Left hindlimb (tissue), 1 donor: Measurements from ENCODE around the gene ATP11B.

Experiments used
- DNase-seq: peaks from one replicate; pipeline ENCODE4 v3.0.0-alpha.2; 2018

Gene ATP11B

DNA sequence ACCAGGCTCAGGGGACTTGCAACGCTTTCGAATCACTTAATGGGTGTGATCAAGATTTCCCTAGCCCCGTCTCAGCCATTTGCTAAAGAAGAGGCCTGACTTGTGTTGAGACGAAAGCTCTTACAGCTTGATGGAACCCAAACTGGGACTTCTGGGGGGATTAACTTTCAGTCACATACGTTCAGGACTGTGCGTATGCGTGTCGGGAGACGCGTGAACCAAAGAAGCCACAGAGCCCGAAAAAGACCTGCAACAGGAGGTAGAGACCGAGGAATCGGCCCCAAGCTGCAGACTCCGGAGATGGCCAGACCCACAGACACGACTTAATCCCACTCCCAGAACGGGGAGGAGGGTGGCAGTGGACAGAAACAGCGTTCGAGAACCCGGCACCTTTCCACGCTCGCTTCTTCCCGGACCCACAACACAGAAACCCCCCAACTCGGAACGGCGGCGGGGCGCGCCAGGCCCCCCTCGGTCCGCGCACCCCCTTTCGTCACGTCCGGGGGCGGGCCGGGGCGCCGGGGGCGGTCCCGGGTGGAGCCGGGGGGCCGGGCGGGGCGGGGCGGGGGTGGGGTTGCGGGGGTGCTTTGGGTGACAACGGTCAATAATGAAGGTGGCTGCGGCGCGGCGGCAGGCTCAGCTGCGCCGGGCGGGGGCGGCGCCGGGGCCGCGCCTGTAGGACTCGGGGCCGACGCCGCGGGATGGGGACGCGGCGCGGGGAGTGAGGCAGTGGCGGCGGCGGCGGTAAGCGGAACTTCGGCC lies at the start of gene ATP11B:
Gene ATP11B, plus strand, starts transcription at position 604 of the 762 bp plus-strand sequence. CDS start 256 bp downstream, outside the sequence.
- DNase-seq, result peak; percentile 89

DNA sequence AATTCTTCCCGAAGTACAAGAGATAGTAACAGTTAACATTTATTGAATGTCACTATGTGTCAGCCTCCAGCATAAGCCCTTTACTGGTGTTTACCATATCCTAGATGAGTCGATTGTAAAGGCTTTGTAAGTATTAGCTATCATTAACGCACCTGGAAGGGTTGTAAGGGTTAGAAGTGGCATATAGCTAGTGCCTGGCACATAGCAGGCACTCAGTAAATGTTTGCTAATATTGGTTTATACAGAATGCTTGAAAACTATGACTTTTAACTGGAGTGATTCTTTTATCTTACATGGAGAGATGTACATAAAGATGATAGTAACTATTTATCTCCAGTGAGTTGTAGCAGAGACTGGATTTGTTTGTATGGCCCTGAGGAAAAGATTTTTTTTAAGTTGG lies 46.3 kb upstream of the ATP11B start:
- no peak for DNase-seq

DNA sequence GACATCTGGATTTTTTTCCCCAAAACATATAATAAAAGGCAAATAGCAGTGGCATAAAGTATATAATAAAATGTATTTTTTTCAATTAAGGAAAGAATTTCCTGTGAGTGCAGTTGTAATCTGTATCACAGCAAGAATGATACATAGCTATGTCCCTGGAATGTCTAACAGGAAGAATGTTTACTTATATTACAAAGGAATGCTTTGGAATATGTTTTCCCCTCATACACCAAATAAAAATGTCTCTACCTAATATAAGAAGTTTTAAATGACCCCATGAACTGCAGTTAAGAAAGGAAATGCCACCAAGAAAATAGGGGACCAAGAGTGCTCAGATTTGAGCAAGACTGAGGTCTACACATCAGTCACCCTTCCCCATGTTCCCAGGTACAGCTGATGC lies 38.0 kb upstream of the ATP11B start:
- DNase-seq, result no peak

DNA sequence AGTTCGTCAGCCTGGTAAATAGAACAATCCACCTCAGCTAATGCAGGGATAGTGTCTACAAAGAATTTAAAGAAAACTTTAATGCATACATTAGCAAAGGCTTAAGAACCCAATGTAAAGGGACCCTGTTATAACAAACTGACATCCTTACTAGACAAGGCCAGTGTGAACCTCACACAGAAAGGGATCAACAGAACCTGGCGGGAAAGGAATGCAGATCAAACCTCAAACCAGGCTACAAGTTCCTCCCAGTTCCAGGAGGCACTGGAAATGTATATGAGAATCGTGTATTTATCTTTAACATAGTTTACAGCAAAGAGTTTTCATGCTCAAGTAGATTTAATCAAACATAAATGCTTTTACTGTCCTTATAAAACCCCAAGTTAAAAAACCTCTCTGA lies 37.6 kb upstream of the ATP11B start:
- DNase-seq, result no peak

DNA sequence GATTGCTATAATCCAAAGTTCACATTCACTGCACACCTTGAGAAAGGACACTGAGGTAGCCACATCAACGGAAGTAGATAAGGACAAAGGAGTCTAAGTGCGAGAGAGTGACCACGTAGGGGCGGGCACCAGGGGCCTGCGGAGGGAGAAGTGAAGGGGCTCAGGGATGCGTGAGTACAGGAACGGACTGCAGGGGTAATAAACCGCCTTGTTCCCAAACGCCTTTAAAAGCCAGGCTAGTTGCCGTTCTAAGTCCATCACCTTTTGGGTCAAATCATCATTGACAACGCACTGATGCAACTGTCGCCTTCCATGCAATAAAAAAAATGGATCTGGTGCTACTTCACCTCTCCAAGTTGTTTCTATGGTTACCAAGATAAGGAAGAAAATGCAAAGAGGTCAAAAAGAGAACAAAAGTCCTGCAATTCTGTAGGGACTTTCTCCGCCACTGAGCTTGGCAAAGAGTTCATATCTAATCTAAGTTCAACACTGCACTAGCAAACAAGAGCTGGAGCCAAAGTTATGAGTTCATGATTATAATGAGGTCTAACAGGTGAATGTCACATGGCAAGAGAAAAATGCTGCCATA lies 32.6 kb upstream of the ATP11B start:
- no peak for DNase-seq

DNA sequence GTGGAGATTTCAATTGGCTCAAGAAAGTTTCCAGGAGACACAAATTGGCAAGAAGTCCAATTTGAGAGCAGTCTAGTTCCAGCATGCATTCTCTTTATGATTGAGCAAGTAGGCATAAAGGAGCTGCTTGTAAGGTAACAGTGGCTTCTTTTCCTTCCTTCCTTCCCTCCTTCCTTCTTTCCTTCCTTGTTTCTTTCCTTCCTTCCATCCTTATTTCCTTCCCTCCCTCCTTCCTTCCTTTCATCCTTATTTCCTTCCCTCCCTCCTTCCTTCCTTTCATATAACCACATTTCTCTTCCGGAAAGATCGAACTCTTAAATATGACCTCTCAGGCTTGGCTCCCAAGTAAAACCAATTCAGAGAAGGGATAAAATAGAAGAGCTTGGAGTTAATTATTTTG lies 29.4 kb upstream of the ATP11B start:
- no peak for DNase-seq

DNA sequence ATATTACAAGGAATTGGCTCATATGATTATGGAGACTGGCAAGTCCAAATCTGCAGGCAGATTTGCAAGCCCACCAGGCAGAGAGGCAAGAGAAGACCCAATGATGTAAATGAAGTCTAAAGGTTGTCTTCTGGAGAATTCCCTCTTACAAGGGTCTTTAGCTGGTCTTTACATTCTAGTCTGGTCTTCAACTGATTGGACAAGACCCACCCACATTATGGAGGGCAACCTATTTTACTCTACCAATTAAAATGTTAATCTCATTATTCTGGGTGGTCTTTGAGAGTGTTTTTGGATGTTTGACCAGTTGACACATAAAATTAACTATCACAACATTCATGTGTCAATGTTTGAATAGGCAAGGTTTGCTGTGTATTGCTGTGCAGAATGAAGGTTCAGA lies 28.0 kb upstream of the ATP11B start:
- DNase-seq, result no peak

DNA sequence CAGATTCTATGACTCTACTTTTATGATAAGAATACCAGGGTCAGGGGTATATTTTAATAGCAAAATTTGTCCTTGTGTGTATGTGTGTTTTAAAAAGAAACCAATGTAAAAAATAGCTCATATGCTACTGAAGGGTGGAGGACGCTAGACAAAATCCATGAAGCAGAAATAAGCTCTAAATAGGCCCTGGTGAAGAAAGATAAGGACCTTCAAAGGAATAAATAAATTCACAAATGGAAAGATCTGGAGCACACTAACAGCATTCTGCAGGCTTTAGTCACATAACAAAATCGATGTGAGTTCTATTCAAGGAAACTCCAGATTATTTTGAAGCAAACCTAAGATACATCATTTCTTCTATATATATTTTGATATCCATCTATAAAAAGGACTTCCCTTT lies 27.2 kb upstream of the ATP11B start:
- DNase-seq, result no peak

DNA sequence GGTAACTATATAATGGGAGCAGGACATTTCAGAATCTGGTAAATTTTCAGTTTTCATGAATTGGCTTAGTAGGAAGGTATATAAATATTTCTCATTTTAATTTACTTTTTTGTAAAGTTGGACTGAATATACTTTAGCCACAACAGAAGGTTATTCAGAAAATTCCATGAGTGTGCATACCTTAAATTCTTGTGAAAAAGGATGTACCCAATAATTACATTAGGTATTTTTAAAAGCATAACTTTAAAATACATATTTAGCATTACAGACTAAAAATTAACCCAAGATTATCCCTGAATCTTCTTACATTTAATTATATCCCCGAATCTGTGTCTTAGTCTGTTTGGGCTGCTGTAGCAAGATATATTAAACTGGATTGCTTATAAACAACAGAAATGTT lies 24.9 kb upstream of the ATP11B start:
- DNase-seq, result no peak

DNA sequence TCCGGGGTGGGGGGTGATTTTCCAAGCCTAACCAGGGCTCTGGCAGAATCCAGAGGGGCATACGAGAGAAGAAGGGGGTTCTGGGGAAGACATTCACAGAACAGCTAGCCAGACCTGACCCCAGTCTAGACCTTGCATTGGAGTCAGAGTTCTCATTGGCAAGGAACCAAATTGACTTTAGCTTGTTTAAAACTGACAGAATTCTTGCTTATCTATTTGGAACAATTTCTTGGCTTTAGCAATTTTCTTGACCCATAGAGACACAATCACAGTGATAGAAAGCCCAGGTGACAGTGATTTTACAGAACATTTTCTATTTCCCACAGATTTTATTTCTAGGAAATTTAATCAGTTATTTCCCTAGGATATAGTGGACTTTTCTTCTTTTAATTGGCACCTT lies 23.6 kb upstream of the ATP11B start:
- no peak for DNase-seq

DNA sequence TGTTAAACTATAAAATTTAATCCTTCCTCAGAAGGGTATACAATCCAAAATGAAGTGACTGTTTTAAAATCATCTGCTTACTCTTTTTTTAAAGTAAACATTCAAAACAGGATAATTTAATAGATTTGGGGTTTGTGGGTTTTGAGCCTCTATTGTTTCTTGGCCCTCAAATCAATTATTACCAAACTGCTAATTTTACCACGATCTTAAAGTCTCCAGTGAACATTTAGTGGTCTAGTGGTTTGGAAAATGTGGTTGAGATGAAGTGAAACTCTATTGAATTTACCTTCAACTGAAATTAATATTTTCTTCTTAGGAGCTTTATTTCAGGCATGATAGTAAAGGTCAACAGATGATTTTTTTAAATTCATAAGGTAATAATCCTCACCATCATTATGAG lies 11.2 kb upstream of the ATP11B start:
- no peak for DNase-seq

DNA sequence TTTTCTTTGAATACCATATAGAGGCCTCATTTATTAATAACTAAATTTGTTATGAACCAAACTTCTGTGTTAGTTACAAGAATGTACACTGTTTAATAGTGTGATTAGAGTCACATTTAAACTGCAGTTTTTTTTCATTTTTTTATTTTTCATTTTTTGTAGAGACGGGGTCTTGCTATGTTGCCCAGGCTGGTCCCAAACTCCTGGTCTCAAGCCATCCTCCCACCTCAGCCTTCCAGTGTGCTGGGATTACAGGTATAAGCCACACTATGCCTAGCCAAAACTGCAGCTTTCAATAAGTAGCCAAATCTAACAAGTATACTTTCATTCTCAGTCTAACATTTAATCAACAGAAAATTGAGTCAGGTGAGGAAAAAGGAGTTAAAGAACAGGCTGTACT lies 10.2 kb upstream of the ATP11B start:
- no peak for DNase-seq

DNA sequence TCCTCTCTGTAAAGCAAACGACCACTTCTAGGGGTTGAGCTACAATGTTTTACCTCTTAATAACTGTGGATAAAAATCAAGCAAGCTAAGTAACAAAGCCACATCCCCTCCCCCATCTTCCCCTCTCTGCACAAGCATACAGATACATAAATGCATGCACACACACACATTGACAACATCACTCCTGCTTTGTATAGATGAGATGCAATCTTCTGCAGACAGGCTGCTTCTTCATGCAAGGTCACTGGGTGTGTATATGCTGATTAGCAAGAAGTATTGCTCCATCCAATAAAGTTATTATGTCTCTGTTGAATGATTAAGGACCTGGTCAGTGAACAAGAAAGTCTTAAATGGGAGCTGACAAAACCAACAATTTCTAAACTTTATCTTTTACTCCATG lies 8.8 kb upstream of the ATP11B start:
- DNase-seq, result no peak

DNA sequence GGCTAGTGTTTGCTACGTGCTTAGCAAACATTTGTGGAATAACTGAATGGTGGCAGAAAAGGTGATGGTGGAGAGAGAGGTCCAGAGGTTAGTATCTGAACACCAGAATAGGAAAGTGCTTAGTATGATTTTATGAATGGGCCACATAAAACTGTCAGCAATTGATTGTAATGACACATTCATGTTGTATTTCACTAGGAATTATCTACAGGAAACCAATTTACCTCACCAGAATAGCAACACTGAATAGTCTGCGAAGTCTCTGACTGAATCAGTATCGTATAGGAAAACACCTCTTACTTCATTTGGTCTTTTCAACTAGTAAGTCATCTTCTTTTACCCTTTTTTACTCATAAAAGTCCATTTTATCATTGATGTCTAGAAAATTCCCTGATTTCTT lies 8.2 kb upstream of the ATP11B start:
- DNase-seq, result no peak

DNA sequence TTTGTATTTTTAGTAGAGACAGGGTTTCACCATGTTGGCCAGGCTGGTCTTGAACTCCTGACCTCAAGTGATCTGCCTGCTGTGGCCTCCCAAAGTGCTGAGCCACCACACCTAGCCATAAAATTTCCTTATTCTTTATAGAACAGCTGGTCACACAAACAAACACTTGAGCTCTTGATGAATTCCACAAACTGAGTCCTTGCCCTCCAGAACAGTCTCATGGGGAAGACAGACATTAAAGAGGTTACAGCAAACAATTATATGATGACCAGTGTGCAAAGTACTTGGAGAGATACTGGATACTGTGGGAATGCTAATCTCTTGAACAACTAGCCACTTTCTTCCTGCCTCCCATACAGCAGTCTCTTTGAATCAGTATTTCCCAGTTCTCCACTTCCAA lies 7.5 kb upstream of the ATP11B start:
- DNase-seq, result no peak

DNA sequence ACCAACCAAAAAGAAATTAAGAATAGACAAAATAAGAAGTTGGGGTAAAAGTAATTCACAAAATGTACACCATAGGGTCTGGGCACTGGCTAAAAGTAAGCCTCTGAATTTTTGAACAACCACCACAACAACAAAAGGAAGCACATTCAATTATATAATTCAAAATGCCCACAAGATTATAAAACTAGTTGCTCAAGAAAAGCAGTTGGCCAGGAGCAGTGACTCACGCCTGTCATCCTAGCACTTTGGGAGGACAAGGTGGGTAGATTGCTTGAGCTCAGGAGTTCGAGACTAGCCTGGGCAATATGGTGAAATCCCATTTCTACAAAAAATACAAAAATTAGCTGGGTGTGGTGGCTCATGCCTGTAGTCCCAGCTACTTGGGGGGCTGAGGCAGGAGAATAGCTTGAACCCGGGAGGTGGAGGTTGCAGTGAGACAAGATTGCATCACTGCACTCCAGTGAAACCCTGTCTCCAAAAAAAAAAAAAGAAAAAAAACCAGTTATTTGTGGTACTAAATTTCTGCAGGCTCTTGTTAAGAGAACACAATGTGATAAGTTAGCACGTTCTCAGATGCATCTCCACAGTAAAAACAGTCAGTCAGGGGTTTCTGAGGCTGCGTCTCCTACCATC lies 6.6 kb upstream of the ATP11B start:
- no peak for DNase-seq

DNA sequence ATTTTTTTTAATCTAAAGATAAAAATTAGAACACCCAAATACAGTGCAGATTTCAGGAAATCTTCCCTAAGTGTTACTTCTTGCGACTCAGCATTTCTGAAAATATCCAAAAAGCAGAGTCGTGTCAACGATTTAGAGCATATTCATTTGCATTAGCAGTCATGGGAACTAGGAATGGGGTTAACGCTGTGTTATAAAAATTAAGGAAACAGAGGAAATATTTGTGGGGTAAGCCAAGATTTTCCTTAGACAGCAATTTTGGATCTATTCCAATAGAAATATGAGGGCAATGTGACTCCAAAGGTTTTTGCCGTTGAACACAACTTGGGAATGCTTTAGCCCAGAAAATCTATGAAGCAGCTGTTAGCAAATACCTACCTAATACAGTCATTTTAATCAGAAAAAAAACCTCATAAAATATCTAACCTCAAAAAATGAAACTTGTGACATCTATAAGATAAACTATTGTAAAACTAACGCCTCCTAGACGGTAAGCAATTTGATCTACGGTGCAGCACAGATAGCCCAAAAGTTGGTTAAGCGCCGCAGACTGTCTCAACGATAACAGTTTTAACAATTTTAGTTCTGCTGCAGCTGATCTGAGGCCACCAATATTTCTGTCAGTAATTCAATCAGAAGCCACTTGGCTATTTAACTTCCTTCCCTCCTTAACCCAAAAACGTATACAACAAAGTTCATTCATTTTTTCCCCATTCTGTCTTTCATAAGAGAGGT lies 5.8 kb upstream of the ATP11B start:
- no peak for DNase-seq

DNA sequence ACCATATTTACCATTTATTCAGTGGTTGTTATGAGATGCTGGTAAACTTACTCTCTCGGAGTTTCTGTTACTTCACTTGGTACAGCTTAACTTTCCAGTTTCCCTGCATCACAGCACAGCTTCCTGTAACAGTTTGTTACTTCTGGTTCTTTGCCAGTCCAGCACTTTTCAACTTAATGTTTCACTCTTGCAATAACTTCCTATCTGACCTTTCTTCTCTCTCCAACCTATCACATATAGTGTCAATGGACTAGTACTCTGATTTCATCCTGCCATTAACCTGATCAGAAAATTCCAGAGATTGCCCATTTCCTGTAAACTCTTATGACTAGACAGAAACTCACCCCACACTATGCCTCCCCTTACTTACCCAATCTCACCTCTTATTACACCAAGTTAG lies 3.9 kb upstream of the ATP11B start:
- no peak for DNase-seq

DNA sequence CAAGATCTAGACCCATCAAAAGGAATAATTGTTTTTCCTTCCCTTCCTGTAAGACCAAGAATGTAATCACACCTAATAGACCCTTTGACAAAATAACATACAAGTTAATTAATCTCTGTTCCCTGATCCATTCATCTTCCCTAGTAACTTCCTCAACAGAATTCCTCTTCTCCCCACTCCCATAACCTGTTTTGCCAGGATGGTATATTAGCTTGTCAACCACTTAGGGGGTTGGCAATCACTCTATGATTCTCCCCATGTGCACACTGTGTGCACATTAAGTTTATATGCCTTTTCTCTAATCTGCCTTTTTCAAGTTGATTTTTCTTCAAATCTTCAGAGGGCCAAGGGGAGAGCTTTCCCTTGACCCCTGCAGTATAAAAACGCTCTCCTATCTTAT lies 2.7 kb upstream of the ATP11B start:
- DNase-seq, result no peak

DNA sequence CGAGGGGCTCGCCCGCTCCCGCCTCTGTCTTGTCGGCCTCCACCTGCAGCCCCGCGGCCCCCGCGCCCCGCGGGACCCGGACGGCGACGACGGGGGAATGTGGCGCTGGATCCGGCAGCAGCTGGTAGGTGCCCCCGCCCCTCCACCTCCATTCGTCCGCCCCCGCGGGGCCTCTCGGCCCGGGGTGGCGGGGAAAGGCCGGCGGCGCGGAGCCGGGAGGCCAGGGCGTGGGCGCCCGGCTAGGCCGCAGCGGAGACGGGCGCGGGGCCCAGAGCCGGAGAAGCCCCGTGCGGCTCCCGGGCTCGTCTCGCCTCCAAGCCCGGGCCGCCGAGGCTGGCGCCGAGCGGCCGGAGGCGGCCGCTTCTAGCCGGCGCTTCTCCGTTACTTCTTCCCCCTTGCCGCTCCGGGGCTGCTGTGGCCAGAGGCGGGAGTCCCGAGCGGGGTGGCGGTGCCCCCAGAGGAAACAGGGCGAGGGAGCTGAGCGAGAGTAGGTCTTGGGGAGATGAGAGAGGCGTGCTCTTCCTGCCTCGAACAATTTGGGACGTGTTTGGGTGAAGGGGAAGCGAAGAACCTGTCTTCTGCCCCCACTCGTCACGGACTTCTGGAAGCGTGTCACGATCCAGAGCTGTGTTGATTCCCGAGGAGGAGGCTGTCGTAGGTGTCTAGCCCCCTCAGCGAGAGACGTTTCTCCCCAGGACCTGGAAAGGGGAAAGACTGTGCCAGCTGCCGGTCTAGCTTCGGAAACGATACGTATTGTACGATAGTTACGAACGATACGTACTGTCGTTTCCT lies 555 bp downstream of the ATP11B start:
- peak; percentile 56 for DNase-seq

DNA sequence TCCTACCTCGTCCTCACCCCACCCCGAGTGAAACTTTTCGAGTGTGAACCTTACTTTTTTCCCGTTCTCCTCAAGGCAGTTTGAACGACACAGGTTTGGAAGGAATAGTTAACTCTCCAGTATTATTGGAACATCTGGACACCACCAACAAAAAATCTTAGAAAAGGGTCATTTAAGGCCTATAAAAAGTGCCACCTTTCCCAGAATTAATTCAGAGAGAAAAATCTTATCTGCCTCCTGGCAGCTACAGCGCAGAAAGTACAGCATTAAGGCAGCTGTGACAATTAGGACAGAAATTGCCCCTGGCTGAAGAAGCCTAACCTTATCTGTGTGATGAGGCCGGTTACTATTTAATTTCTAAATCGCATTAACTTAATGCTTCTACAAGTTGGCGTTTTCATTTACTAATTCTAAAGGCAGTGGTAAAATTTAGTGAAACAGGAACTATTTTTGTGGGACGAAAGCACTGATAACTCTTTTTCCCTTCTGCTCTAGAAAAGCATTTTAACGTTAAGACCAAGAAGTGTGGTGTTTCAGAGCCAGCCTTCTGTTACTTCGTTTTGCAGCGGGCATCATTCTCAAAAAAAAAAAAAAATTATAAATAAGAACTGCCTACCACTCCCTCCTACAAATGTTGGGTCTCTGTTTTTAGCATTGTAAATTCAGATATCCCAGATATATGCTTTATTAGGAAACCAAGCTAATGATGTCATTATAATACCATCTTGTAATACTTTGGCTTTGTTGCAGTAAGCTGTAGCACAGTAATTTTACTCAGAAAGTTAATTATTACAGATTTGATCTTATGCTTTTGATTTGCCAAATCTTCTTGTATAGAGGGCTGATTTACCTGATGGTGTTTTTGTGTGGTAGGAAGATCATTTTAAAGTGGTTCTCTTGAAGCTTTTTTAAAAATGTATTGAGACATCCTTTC lies 1.4 kb downstream of the ATP11B start:
- DNase-seq, result no peak

DNA sequence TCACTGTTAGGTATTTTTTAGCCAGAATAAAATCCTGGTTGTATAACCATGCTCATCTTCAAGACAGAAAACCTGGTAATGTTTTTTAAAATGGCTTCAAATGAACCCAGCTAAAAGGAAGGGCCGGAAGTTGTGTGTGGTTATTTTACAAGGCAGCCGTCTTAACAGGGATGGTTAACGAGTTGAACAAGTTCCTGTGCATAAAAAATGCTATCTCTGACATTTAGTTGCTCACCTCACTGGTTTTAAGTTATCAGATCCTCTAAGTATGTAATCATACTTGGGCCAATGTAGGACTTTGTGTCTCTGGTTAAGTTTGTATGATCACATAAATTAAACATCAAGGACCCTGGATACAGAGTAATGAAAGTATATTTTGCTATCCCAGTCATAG lies 2.1 kb downstream of the ATP11B start:
- no peak for DNase-seq
